HG02938 (cell line): ENCODE measurements around the gene EIF5A.
A peak's percentile ranks its signal among the peaks of the same experiment; 100 is the strongest.
"Not testable (repeated sequence)": the region's sequence is repeated elsewhere in the genome, so short reads cannot be mapped to it uniquely, and the experiment has no call there.

ENCODE experiments used
- ATAC-seq: cut with Tn5 transposase; IDR thresholded peaks from one replicate; pipeline ENCODE4 v1.9.1; 2021; ENCODE audit warnings: mild to moderate bottlenecking, moderate library complexity; ENCODE audit not compliant: unreplicated experiment

The EIF5A gene

GRCh38 chr17:7329374-7329996, 22.1 kb downstream of the EIF5A start:
- ATAC-seq, result peak; percentile 63

GRCh38 chr17:7329997-7330637, 22.7 kb downstream of the EIF5A start:
- peak; percentile 37 for ATAC-seq

- ATAC-seq, result no peak
Observed at GRCh38 chr17:7330638-7331015, 23.2 kb downstream of the EIF5A start.

- no peak for ATAC-seq
Observed at GRCh38 chr17:7332111-7332510, 24.7 kb downstream of the EIF5A start.

GRCh38 chr17:7332600-7333069, 25.2 kb downstream of the EIF5A start:
- not testable (repeated sequence) for ATAC-seq

- no peak for ATAC-seq
Observed at GRCh38 chr17:7334938-7335538, 27.6 kb downstream of the EIF5A start.

- not testable (repeated sequence) for ATAC-seq
Observed at GRCh38 chr17:7335765-7336164, 28.3 kb downstream of the EIF5A start.

GRCh38 chr17:7336240-7337175, 29.1 kb downstream of the EIF5A start, which contains the start of gene ACAP1:
Gene ACAP1, plus strand, starts transcription at chr17:7336529. Its CDS starts 206 bp downstream, at chr17:7336735.
- ATAC-seq, result no peak

- not testable (repeated sequence) for ATAC-seq
Observed at GRCh38 chr17:7337600-7337999, 30.2 kb downstream of the EIF5A start.

- no peak for ATAC-seq
Observed at GRCh38 chr17:7340179-7340578, 32.8 kb downstream of the EIF5A start.

- ATAC-seq, result no peak
Observed at GRCh38 chr17:7341842-7342241, 34.4 kb downstream of the EIF5A start.

GRCh38 chr17:7343250-7343649, 35.8 kb downstream of the EIF5A start:
- ATAC-seq, result no peak

GRCh38 chr17:7346761-7347614, 39.6 kb downstream of the EIF5A start:
- ATAC-seq, result no peak

GRCh38 chr17:7347630-7348477, 40.4 kb downstream of the EIF5A start:
- ATAC-seq, result no peak

GRCh38 chr17:7348478-7349242, 41.2 kb downstream of the EIF5A start:
- no peak for ATAC-seq

GRCh38 chr17:7351665-7352502, 44.5 kb downstream of the EIF5A start, which contains the start of gene KCTD11:
Gene KCTD11, plus strand, starts transcription at chr17:7352162.
- peak; percentile 45 for ATAC-seq

- peak; percentile 22 for ATAC-seq
Observed at GRCh38 chr17:7352503-7352889, 45.1 kb downstream of the EIF5A start.
